Liver (tissue), 9 donors: ENCODE data around the gene BEND7. TPM values are rescaled to one million over a fixed set of nuclear protein-coding genes. Genes with fewer than 3 reads are reported as not detected.

Source experiments
- DNase-seq: peaks from one replicate; pipeline ENCODE4 v3.0.0-alpha.2; 2017; ENCODE audit warnings: low spot score
- H3K27ac ChIP-seq, 2 donors: one replicate each; pipeline ENCODE4 v1.7.0; 2013; ENCODE audit warnings: inconsistent platforms in 2 of 2, low read length in 2 of 2, control low read depth in 1 of 2, low read depth in 1 of 2, mild to moderate bottlenecking in 1 of 2
- H3K27me3 ChIP-seq, 4 donors: one replicate each; pipeline versions ENCODE4 v1.6.1 to v1.7.0; 2013; ENCODE audit warnings: low read length in 3 of 4, inconsistent platforms in 1 of 4, mild to moderate bottlenecking in 1 of 4, moderate library complexity in 1 of 4; ENCODE audit not compliant: control insufficient read depth in 4 of 4, insufficient read depth in 4 of 4
- H3K36me3 ChIP-seq, 4 donors: one replicate each; pipeline versions ENCODE4 v1.6.1 to v1.7.0; 2013; ENCODE audit warnings: low read length in 3 of 4, mild to moderate bottlenecking in 3 of 4, low read depth in 1 of 4, moderate library complexity in 1 of 4; ENCODE audit not compliant: control insufficient read depth in 4 of 4, insufficient read depth in 3 of 4
- H3K4me1 ChIP-seq, 4 donors: one replicate each; pipeline versions ENCODE4 v1.6.1 to v1.7.0; 2013; ENCODE audit warnings: low read length in 3 of 4, mild to moderate bottlenecking in 3 of 4, moderate library complexity in 1 of 4; ENCODE audit not compliant: control insufficient read depth in 4 of 4, insufficient read depth in 4 of 4
- H3K4me3 ChIP-seq, 3 donors: one replicate each; pipeline versions ENCODE4 v1.6.1 to v1.7.0; 2013; ENCODE audit warnings: low read length in 3 of 3, control low read depth in 1 of 3, low read depth in 1 of 3, mild to moderate bottlenecking in 1 of 3
- H3K9ac ChIP-seq, 2 donors: one replicate each; pipeline ENCODE4 v1.7.0; 2013; ENCODE audit warnings: low read length in 2 of 2, mild to moderate bottlenecking in 2 of 2, moderate library complexity in 2 of 2, control low read depth in 1 of 2, low read depth in 1 of 2
- H3K9me3 ChIP-seq, 4 donors: one replicate each; pipeline versions ENCODE4 v1.6.1 to v1.7.0; 2013; ENCODE audit warnings: low read length in 3 of 4; ENCODE audit not compliant: control insufficient read depth in 4 of 4
- ATF3 ChIP-seq: IDR thresholded peaks from 2 replicates; pipeline ENCODE4 v1.6.1; 2016; ENCODE audit warnings: antibody characterized with exemption
- CTCF ChIP-seq: fragments of 150-350 bp; IDR thresholded peaks from 2 replicates; pipeline ENCODE4 v1.5.1; 2017; ENCODE audit warnings: improper control_type of control experiment, low read depth, low read length; ENCODE audit not compliant: missing input control
- EGR1 ChIP-seq, 2 donors: IDR thresholded peaks; 2 replicates each; pipeline ENCODE4 v1.6.1; 2016 to 2018; ENCODE audit warnings: antibody characterized with exemption in 2 of 2, low read depth in 2 of 2
- FOXA2 ChIP-seq: IDR thresholded peaks from 2 replicates; pipeline ENCODE4 v1.6.1; 2016; ENCODE audit warnings: antibody characterized with exemption
- GABPA ChIP-seq, 2 donors: IDR thresholded peaks in 1 of 2; conservative IDR thresholded peaks in 1 of 2; 2 replicates each; pipeline ENCODE4 v1.6.1; 2016; ENCODE audit warnings: antibody characterized with exemption in 2 of 2, mild to moderate bottlenecking in 1 of 2, moderate library complexity in 1 of 2
- HNF4A ChIP-seq, 2 donors: conservative IDR thresholded peaks; 2 replicates each; pipeline ENCODE4 v1.6.1; 2016; ENCODE audit warnings: antibody characterized with exemption in 2 of 2, mild to moderate bottlenecking in 2 of 2
- HNF4G ChIP-seq: IDR thresholded peaks from 2 replicates; pipeline ENCODE4 v1.6.1; 2016; ENCODE audit warnings: antibody characterized with exemption
- JUND ChIP-seq, 2 donors: IDR thresholded peaks; 2 replicates each; pipeline ENCODE4 v1.6.1; 2016; ENCODE audit warnings: antibody characterized with exemption in 2 of 2
- NR2F2 ChIP-seq: IDR thresholded peaks from 2 replicates; pipeline ENCODE4 v1.6.1; 2016; ENCODE audit warnings: antibody characterized with exemption
- RAD21 ChIP-seq, 2 donors: IDR thresholded peaks; 2 replicates each; pipeline ENCODE4 v1.6.1; 2016; ENCODE audit warnings: antibody characterized with exemption in 2 of 2, mild to moderate bottlenecking in 2 of 2
- RXRA ChIP-seq, 2 donors: IDR thresholded peaks; 2 replicates each; pipeline ENCODE4 v1.6.1; 2017 to 2018; ENCODE audit warnings: antibody characterized with exemption in 2 of 2, mild to moderate bottlenecking in 1 of 2
- SP1 ChIP-seq: IDR thresholded peaks from 2 replicates; pipeline ENCODE4 v1.6.1; 2018; ENCODE audit warnings: antibody characterized with exemption, mild to moderate bottlenecking
- TAF1 ChIP-seq: conservative IDR thresholded peaks from 2 replicates; pipeline ENCODE4 v1.6.1; 2016; ENCODE audit warnings: antibody characterized with exemption, mild to moderate bottlenecking
- YY1 ChIP-seq: IDR thresholded peaks from 2 replicates; pipeline ENCODE4 v1.6.1; 2016; ENCODE audit warnings: antibody characterized with exemption, mild to moderate bottlenecking
- ZBTB33 ChIP-seq: IDR thresholded peaks from 2 replicates; pipeline ENCODE4 v1.6.1; 2016; ENCODE audit warnings: antibody characterized with exemption
- WGBS: extraction: QIAGEN DNeasy Blood & Tissue Kit; methylation state at CpG from one replicate; pipeline ENCODE4 v1.1.7; 2013; 5-methylcytosine and 5-hydroxymethylcytosine counted together
- polyA plus RNA-seq, 2 donors: library from polyadenylated mRNA; stranded (reverse) in 1 of 2; unstranded in 1 of 2; fragments of 200-250 nt in 1 of 2; fragments of >200 nt in 1 of 2; fragmentation: Nextera tagmentation in 1 of 2; extraction: Ambion mirVana in 1 of 2; gene quantifications; one replicate each; pipeline versions ENCODE4 v1.2.1 to v1.2.3, GENCODE V29; 2013 to 2015
- total RNA-seq, 2 donors: library from RNA; depleted of rRNA; stranded (reverse); fragments of >200 nt; gene quantifications; one replicate each; pipeline ENCODE4 v1.2.3, GENCODE V29; 2014
- donor health status: healthy.
- donor health status: healthy.
- donor health status: healthy.
- donor health status: healthy.
- donor health status: healthy.

Gene BEND7
- total and polyA plus RNA-seq, 4 donors, result 4.1 to 10.1 (median 5.5) TPM

GRCh38 chr10:13492493-13493180, 36.2 kb downstream of the BEND7 start:
- H3K36me3 ChIP-seq, result peaks cover 0 to 23% (median 9%) of the 10 kb centered on the region in 4 donors
- 66% methylated on average over 16 of the region's 16 CpGs for WGBS
- H3K9ac ChIP-seq, result peak overlapping the region in 1 of 2 donors; percentile 67
- no peaks in the 10 kb centered on the region for H3K9me3 ChIP-seq
- H3K4me1 ChIP-seq, result no peaks in the 10 kb centered on the region
- no peak for TF ChIP-seq CTCF
- TF ChIP-seq NR2F2, result no peak
- no peak for TF ChIP-seq EGR1 (IDR thresholded peaks at IDR 0.05; ENCODE audit: low read depth in 2 of 2)
- TF ChIP-seq SP1, result no peak
- TF ChIP-seq YY1, result no peak
- TF ChIP-seq GABPA (IDR thresholded peaks at IDR 0.05 in 1 of 2, conservative IDR thresholded peaks at IDR 0.05 in 1 of 2), result no peak
- no peak for TF ChIP-seq FOXA2
- no peak for TF ChIP-seq RXRA (IDR thresholded peaks at IDR 0.05)
- no peak for TF ChIP-seq TAF1
- no peak for TF ChIP-seq ZBTB33
- TF ChIP-seq RAD21 (IDR thresholded peaks at IDR 0.05), result no peak
- DNase-seq, result no peak
- peak overlapping the region; percentile 54 to 59 for H3K27ac ChIP-seq
- H3K27me3 ChIP-seq, result no peaks in the 10 kb centered on the region
- peak overlapping the region; percentile 26 to 45 (median 27) for H3K4me3 ChIP-seq

DNA sequence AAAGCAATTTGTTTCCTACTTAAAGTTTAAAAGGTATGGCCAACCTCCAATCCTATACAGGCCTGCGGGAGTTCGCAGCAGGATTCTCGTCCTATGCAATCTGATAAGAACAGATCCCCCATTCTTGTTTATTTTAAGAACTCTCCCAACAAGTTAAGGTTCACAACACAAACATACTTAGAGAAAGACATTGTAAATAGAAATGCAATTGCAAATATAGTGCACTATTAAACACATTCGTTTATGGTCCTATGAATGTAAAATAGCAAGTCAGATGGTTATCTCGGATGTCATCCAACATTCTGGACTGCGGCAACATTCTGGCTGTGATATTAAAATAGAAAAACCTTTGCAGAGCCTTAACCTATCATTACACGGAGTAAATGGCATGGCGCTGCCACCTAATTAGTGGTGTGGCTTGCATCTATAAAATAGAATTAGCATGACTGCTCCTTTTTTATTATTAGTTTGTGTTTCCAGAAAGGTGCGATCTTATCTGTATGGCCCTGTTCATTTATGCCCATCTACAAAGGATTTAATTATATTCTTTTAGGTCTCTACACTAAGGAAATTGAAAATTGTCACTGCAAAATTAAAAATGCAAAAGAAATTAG, 37.0 kb downstream of the BEND7 start:
- Histone ChIP-seq H3K27ac (no peak overlapping the region), H3K9ac (no peak overlapping the region), H3K9me3 (no peaks in the 10 kb centered on the region), H3K36me3 (peaks cover 0 to 23% (median 8%) of the 10 kb centered on the region in 4 donors), H3K4me1 (no peaks in the 10 kb centered on the region), H3K27me3 (no peaks in the 10 kb centered on the region), H3K4me3 (no peak overlapping the region)
- no peak for DNase-seq
- no peak for TF ChIP-seq JUND (IDR thresholded peaks at IDR 0.05)
- no peak for TF ChIP-seq ATF3
- no peak for TF ChIP-seq YY1
- no peak for TF ChIP-seq NR2F2
- no peak for TF ChIP-seq RAD21 (IDR thresholded peaks at IDR 0.05)
- no peak for TF ChIP-seq HNF4G
- TF ChIP-seq HNF4A (conservative IDR thresholded peaks at IDR 0.05), result no peak
- no peak for TF ChIP-seq FOXA2
- WGBS, result 91% methylated on average over 9 of the region's 9 CpGs
